ENCODE measurements around the gene ATP1B4.

Gene ATP1B4

GRCh38 chrX:120350450-120351138 is 11.3 kb upstream of the ATP1B4 start:
- FAIRE-seq = no peak
- TF ChIP-seq TAF1 (IDR thresholded peaks at IDR 0.05; ENCODE audit: borderline replicate concordance, low read depth, low read length) = no peak
- no peak for TF ChIP-seq POLR2A (IDR thresholded peaks at IDR 0.05; ENCODE audit: low read depth, low read length)
- TF ChIP-seq POLR2AphosphoS5 (IDR thresholded peaks at IDR 0.05; ENCODE audit: low read depth, low read length) = no peak
- DNase-seq (ENCODE audit: insufficient read length) = no peak

GRCh38 chrX:120356084-120356483 is 5.8 kb upstream of the ATP1B4 start:
- DNase-seq (ENCODE audit: insufficient read length) (no peak), FAIRE-seq (no peak)
- TF ChIP-seq POLR2A (IDR thresholded peaks at IDR 0.05; ENCODE audit: low read depth, low read length) (no peak), POLR2AphosphoS5 (IDR thresholded peaks at IDR 0.05; ENCODE audit: low read depth, low read length) (no peak), TAF1 (IDR thresholded peaks at IDR 0.05; ENCODE audit: borderline replicate concordance, low read depth, low read length) (no peak)

GRCh38 chrX:120357186-120357585 is 4.7 kb upstream of the ATP1B4 start:
- FAIRE-seq = no peak
- no peak for DNase-seq (ENCODE audit: insufficient read length)
- no peak for TF ChIP-seq TAF1 (IDR thresholded peaks at IDR 0.05; ENCODE audit: borderline replicate concordance, low read depth, low read length)
- no peak for TF ChIP-seq POLR2AphosphoS5 (IDR thresholded peaks at IDR 0.05; ENCODE audit: low read depth, low read length)
- TF ChIP-seq POLR2A (IDR thresholded peaks at IDR 0.05; ENCODE audit: low read depth, low read length) = no peak

GRCh38 chrX:120358737-120359456 is 3.0 kb upstream of the ATP1B4 start:
- no peak for FAIRE-seq
- TF ChIP-seq POLR2A (IDR thresholded peaks at IDR 0.05; ENCODE audit: low read depth, low read length) = no peak
- TF ChIP-seq TAF1 (IDR thresholded peaks at IDR 0.05; ENCODE audit: borderline replicate concordance, low read depth, low read length) = no peak
- TF ChIP-seq POLR2AphosphoS5 (IDR thresholded peaks at IDR 0.05; ENCODE audit: low read depth, low read length) = no peak
- DNase-seq (ENCODE audit: insufficient read length) = no peak

GRCh38 chrX:120365320-120365719 is 3.4 kb downstream of the ATP1B4 start:
- no peak for TF ChIP-seq POLR2AphosphoS5 (IDR thresholded peaks at IDR 0.05; ENCODE audit: low read depth, low read length)
- no peak for TF ChIP-seq TAF1 (IDR thresholded peaks at IDR 0.05; ENCODE audit: borderline replicate concordance, low read depth, low read length)
- no peak for TF ChIP-seq POLR2A (IDR thresholded peaks at IDR 0.05; ENCODE audit: low read depth, low read length)
- peak; percentile 72 for FAIRE-seq
- DNase-seq (ENCODE audit: insufficient read length) = peak; percentile 12

GRCh38 chrX:120365968-120366367 is 4.1 kb downstream of the ATP1B4 start:
- no peak for FAIRE-seq
- DNase-seq (ENCODE audit: insufficient read length) = no peak
- TF ChIP-seq POLR2AphosphoS5 (IDR thresholded peaks at IDR 0.05; ENCODE audit: low read depth, low read length) (no peak), TAF1 (IDR thresholded peaks at IDR 0.05; ENCODE audit: borderline replicate concordance, low read depth, low read length) (no peak), POLR2A (IDR thresholded peaks at IDR 0.05; ENCODE audit: low read depth, low read length) (no peak)

- no peak for FAIRE-seq
- TF ChIP-seq TAF1 (IDR thresholded peaks at IDR 0.05; ENCODE audit: borderline replicate concordance, low read depth, low read length) (no peak), POLR2AphosphoS5 (IDR thresholded peaks at IDR 0.05; ENCODE audit: low read depth, low read length) (no peak)
- DNase-seq (ENCODE audit: insufficient read length) = no peak
These were observed 4.9 kb downstream of the ATP1B4 start for GRCh38 chrX:120366794-120367193.

GRCh38 chrX:120367402-120368109 is 5.7 kb downstream of the ATP1B4 start:
- TF ChIP-seq POLR2AphosphoS5 (IDR thresholded peaks at IDR 0.05; ENCODE audit: low read depth, low read length) = no peak
- TF ChIP-seq TAF1 (IDR thresholded peaks at IDR 0.05; ENCODE audit: borderline replicate concordance, low read depth, low read length) = no peak
- TF ChIP-seq POLR2A (IDR thresholded peaks at IDR 0.05; ENCODE audit: low read depth, low read length) = no peak
- DNase-seq (ENCODE audit: insufficient read length) = no peak
- no peak for FAIRE-seq

GRCh38 chrX:120372667-120373370 is 10.9 kb downstream of the ATP1B4 start:
- DNase-seq (ENCODE audit: insufficient read length) (no peak), FAIRE-seq (no peak)
- TF ChIP-seq POLR2A (IDR thresholded peaks at IDR 0.05; ENCODE audit: low read depth, low read length) (no peak), POLR2AphosphoS5 (IDR thresholded peaks at IDR 0.05; ENCODE audit: low read depth, low read length) (no peak), TAF1 (IDR thresholded peaks at IDR 0.05; ENCODE audit: borderline replicate concordance, low read depth, low read length) (no peak)

- TF ChIP-seq POLR2A (IDR thresholded peaks at IDR 0.05; ENCODE audit: low read depth, low read length) = no peak
- no peak for TF ChIP-seq TAF1 (IDR thresholded peaks at IDR 0.05; ENCODE audit: borderline replicate concordance, low read depth, low read length)
- TF ChIP-seq POLR2AphosphoS5 (IDR thresholded peaks at IDR 0.05; ENCODE audit: low read depth, low read length) = no peak
- no peak for DNase-seq (ENCODE audit: insufficient read length)
- no peak for FAIRE-seq
These were observed 15.3 kb downstream of the ATP1B4 start for GRCh38 chrX:120377179-120377578.

GRCh38 chrX:120377715-120378114 is 15.8 kb downstream of the ATP1B4 start:
- DNase-seq (ENCODE audit: insufficient read length) (no peak), FAIRE-seq (no peak)

More at GRCh38 chrX:120377715-120378114, 15.8 kb downstream of the ATP1B4 start:
- TF ChIP-seq POLR2AphosphoS5 (IDR thresholded peaks at IDR 0.05; ENCODE audit: low read depth, low read length) (no peak), TAF1 (IDR thresholded peaks at IDR 0.05; ENCODE audit: borderline replicate concordance, low read depth, low read length) (no peak), POLR2A (IDR thresholded peaks at IDR 0.05; ENCODE audit: low read depth, low read length) (no peak)
